Measurements from ENCODE around the gene USP7.

- no peak for TF ChIP-seq CTCF (IDR thresholded peaks at IDR 0.05)
- TF ChIP-seq POLR2A (IDR thresholded peaks at IDR 0.05), result no peak
Observed at GRCh38 chr16:9003322-9003721, 39.6 kb upstream of the USP7 start.

Measured in esophagus squamous epithelium (tissue), 4 donors.